ENCODE results near the gene TNIP1. TPM values are rescaled to one million over a fixed set of nuclear protein-coding genes. Genes with fewer than 3 reads are reported as not detected.

Gene TNIP1
- polyA plus RNA-seq, 1 of the 3 experiments (the other 2 are of a cell fraction): 46.2 TPM

DNA sequence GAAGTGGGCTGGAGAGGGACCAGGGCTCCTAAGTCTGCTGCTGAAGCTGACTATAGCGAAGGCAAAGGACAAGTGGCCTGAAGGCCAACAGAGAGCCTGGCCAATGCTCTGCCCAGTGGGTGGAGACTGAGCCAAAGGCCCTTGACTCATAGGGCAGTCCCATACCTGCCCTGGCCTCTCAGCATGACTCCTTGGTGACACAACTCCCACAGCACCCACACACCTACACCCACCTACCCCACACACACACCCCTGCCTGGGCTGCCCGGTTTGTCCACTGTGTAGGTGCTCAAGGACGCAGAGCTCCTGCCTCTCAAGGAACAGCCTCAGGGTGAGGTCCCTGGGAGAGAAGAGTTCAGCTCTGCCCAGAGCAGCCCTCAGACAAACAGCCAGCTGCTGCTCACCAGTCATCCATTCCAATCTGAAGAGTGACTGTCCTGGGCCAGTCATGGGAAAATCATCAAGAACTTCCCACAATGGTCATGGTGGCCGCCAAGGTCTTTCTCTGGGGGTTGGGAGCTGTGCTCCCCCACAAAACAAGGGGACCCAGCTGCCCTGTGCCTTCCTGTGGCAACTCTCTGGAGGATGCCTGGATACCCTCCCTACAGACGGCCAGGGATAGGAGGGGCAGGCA is 5.0 kb downstream of the TNIP1 start:
- ChIA-PET CTCF (interaction anchor here (0.8 to 2.4 kb wide), 4 partner anchors 10 to 28 kb away, joined by 3 to 6 read pairs (median 6); no protein-coding TSS in a partner anchor), POLR2A (no interaction called here)
- peaks cover 94% of the 10 kb centered on the region for H3K79me2 ChIP-seq (ENCODE audit: insufficient read depth)
- peak overlapping the region in 1 of 2 experiments; percentile 37; a peak in 2 of 4 replicates for H3K27ac ChIP-seq (ENCODE audit: low read depth in 2 of 2, low read length in 1 of 2)
- no peak for DNase-seq
- H3K9ac ChIP-seq: no peak overlapping the region; the same call in 1 of the 2 replicates
- peaks cover 23% of the 10 kb centered on the region for H3F3A ChIP-seq (replicated peaks; ENCODE audit: insufficient read depth)
- H3K4me1 ChIP-seq (ENCODE audit: control insufficient read depth in 1 of 2, insufficient read depth in 2 of 2, low read depth in 1 of 2, low read length in 1 of 2): peaks cover 5 to 19% of the 10 kb centered on the region in 2 experiments
- 0 out of 2 replicates have a peak overlapping the region, but pooled peaks have one; percentile 49 for H3K4me2 ChIP-seq
- TF ChIP-seq CHD2 (IDR thresholded peaks at IDR 0.05; ENCODE audit: low read length, partially characterized antibody) (no peak), NFIC (IDR thresholded peaks at IDR 0.05; ENCODE audit: borderline replicate concordance) (no peak), TAF1 (IDR thresholded peaks at IDR 0.05; ENCODE audit: borderline replicate concordance, low read depth, low read length) (no peak), MXI1 (IDR thresholded peaks at IDR 0.05; ENCODE audit: low read depth, low read length) (no peak), RCOR1 (IDR thresholded peaks at IDR 0.05; ENCODE audit: low read length) (no peak), SMC3 (IDR thresholded peaks at IDR 0.05; ENCODE audit: low read depth, low read length) (no peak), GABPA (IDR thresholded peaks at IDR 0.05; ENCODE audit: low read depth) (no peak), MEF2A (IDR thresholded peaks at IDR 0.05; ENCODE audit: borderline replicate concordance, low read depth) (no peak), JUND (IDR thresholded peaks at IDR 0.05) (no peak), EZH2phosphoT487 (IDR thresholded peaks at IDR 0.05; ENCODE audit: borderline replicate concordance, low read depth) (no peak), FOXJ3 (CRISPR knock-in tag; IDR thresholded peaks at IDR 0.05) (no peak), TEAD4 (IDR thresholded peaks at IDR 0.05; ENCODE audit: borderline replicate concordance, insufficient read depth) (no peak)
- TF ChIP-seq, protein P1, sequence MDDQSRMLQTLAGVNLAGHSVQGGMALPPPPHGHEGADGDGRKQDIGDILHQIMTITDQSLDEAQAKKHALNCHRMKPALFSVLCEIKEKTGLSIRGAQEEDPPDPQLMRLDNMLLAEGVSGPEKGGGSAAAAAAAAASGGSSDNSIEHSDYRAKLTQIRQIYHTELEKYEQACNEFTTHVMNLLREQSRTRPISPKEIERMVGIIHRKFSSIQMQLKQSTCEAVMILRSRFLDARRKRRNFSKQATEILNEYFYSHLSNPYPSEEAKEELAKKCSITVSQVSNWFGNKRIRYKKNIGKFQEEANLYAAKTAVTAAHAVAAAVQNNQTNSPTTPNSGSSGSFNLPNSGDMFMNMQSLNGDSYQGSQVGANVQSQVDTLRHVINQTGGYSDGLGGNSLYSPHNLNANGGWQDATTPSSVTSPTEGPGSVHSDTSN (IDR thresholded peaks at IDR 0.05): no peak
- TF ChIP-seq, protein P2, sequence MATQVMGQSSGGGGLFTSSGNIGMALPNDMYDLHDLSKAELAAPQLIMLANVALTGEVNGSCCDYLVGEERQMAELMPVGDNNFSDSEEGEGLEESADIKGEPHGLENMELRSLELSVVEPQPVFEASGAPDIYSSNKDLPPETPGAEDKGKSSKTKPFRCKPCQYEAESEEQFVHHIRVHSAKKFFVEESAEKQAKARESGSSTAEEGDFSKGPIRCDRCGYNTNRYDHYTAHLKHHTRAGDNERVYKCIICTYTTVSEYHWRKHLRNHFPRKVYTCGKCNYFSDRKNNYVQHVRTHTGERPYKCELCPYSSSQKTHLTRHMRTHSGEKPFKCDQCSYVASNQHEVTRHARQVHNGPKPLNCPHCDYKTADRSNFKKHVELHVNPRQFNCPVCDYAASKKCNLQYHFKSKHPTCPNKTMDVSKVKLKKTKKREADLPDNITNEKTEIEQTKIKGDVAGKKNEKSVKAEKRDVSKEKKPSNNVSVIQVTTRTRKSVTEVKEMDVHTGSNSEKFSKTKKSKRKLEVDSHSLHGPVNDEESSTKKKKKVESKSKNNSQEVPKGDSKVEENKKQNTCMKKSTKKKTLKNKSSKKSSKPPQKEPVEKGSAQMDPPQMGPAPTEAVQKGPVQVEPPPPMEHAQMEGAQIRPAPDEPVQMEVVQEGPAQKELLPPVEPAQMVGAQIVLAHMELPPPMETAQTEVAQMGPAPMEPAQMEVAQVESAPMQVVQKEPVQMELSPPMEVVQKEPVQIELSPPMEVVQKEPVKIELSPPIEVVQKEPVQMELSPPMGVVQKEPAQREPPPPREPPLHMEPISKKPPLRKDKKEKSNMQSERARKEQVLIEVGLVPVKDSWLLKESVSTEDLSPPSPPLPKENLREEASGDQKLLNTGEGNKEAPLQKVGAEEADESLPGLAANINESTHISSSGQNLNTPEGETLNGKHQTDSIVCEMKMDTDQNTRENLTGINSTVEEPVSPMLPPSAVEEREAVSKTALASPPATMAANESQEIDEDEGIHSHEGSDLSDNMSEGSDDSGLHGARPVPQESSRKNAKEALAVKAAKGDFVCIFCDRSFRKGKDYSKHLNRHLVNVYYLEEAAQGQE (IDR thresholded peaks at IDR 0.05; ENCODE audit: low read depth, low read length): no peak
- TF ChIP-seq, protein P3, sequence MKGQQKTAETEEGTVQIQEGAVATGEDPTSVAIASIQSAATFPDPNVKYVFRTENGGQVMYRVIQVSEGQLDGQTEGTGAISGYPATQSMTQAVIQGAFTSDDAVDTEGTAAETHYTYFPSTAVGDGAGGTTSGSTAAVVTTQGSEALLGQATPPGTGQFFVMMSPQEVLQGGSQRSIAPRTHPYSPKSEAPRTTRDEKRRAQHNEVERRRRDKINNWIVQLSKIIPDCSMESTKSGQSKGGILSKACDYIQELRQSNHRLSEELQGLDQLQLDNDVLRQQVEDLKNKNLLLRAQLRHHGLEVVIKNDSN (IDR thresholded peaks at IDR 0.05; ENCODE audit: borderline replicate concordance, low read depth): no peak
- no peaks in the 10 kb centered on the region for H3K27me3 ChIP-seq (ENCODE audit: insufficient read depth)
- peaks cover 0 to 4% of the 10 kb centered on the region in 2 experiments for H3K36me3 ChIP-seq (replicated peaks in 1 of 2; ENCODE audit: control insufficient read depth in 1 of 2, insufficient read depth in 2 of 2, low read length in 1 of 2)
- H4K20me1 ChIP-seq (ENCODE audit: insufficient read depth): peaks cover 47% of the 10 kb centered on the region
- no peaks in the 10 kb centered on the region for H3K9me2 ChIP-seq
- WGBS (ENCODE audit: low lambda C conversion rate): 50% methylated on average over 2 of the region's 5 CpGs
- H2AFZ ChIP-seq (ENCODE audit: low read depth): no peak overlapping the region
- H3K4me3 ChIP-seq (ENCODE audit: low read depth in 2 of 2, low read length in 1 of 2): no peak overlapping the region
- H3K9me3 ChIP-seq: no peaks in the 10 kb centered on the region

All from SK-N-SH (cell line).